ENCODE measurements around the gene MFN2. TPM values are rescaled to one million over a fixed set of nuclear protein-coding genes. Genes with fewer than 3 reads are reported as not detected.
A peak's percentile ranks its signal among the peaks of the same experiment; 100 is the strongest.

MFN2 gene
- total and polyA plus RNA-seq, 2 of the 8 experiments (the other 6 are each of a cell fraction or from before 2014, with no cell fraction given): 34.0 to 62.5 TPM

DNA sequence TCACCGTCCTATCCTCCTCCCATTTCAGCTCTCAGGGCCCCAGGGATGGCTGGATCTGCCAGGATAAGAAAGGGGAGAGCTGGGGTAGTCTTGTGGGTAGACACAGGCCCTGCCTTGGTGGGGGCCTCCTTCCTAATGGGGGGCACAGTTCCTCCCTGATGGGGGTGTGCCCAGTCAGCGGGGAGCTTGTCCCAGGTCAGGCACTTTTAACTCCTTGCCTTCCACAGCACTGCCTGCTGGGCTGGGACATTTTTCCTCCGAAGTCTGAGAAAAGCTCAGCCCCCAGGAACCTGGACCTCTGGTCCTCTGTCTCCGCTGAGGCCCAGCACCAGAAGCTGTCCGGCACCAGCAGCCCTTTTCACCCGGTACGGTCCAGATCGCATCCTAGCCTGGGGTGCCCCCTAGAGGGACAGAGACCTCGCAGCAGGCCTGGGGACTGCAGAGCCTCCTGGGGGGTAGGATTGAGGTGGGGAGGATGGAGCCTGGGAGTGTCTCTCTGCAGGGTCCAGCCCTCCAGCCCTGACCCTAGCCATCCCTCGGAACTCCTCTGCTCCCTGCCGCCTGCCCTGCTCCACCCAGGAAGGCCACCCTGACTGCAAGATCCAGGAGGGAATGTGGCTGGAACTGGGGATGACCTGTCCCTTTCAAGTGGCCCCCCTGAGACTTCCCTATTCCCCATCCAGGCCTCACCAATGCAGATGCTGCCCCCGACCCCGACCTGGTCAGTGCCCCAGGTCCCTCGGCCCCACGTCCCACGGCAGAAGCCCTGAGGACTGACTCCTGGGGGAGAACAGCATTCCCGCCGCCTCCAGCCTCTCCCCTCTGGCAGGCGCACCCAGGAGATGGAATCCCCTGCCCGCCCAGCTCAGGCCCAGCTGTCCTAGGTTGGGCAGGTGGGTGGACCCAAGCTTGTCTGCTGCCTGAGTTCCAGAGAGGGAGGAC lies 51.1 kb downstream of the MFN2 start:
- Histone ChIP-seq H2BK15ac (ENCODE audit: low read length) (no peak overlapping the region), H2AFZ (ENCODE audit: low read length) (no peak overlapping the region), H3K27me3 (replicated peaks in 1 of 4; ENCODE audit: control insufficient read depth in 3 of 4, extremely low read depth in 1 of 4, insufficient read depth in 3 of 4, low read length in 3 of 4) (no peaks in the 10 kb centered on the region), H3K27ac (ENCODE audit: low read depth, low read length) (no peak overlapping the region), H3K56ac (replicated peaks; ENCODE audit: insufficient read length, low read depth, low read length) (no peak overlapping the region), H3K4me2 (ENCODE audit: insufficient read depth in 1 of 2, low read depth in 2 of 2, low read length in 2 of 2) (no peak overlapping the region), H3K4ac (replicated peaks; ENCODE audit: insufficient read length, low read depth, low read length) (no peak overlapping the region), H3K23ac (ENCODE audit: insufficient read length) (no peak overlapping the region), H3K9ac (replicated peaks in 1 of 4; ENCODE audit: extremely low read depth in 1 of 4, low read depth in 3 of 4, low read length in 3 of 4) (no peak overlapping the region), H4K20me1 (replicated peaks in 1 of 2; ENCODE audit: control insufficient read depth in 1 of 2, insufficient read depth in 2 of 2, low read length in 2 of 2) (peaks cover 3 to 9% of the 10 kb centered on the region in 2 experiments), H4K5ac (ENCODE audit: insufficient read length, low read depth, low read length) (no peak overlapping the region), H2BK12ac (ENCODE audit: low read depth, low read length) (no peak overlapping the region), H3K14ac (ENCODE audit: insufficient read length) (no peak overlapping the region), H3K36me3 (ENCODE audit: control insufficient read depth in 2 of 4, insufficient read depth in 4 of 4, low read length in 3 of 4) (peaks cover 6 to 30% (median 23%) of the 10 kb centered on the region in 4 experiments; a peak in 6 of 8 replicates), H2AK5ac (ENCODE audit: low read depth, low read length) (no peak overlapping the region), H3K9me3 (ENCODE audit: insufficient read depth in 2 of 2, low read depth in 1 of 2, low read length in 1 of 2) (no peaks in the 10 kb centered on the region), H3K23me2 (ENCODE audit: low read depth, low read length) (no peaks in the 10 kb centered on the region), H3K18ac (ENCODE audit: extremely low read depth, low read length) (no peak overlapping the region), H4K91ac (replicated peaks; ENCODE audit: insufficient read length, low read length) (no peak overlapping the region), H2BK5ac (ENCODE audit: low read depth, low read length) (no peak overlapping the region), H2BK20ac (ENCODE audit: low read length) (no peak overlapping the region), H4K8ac (ENCODE audit: extremely low read depth, insufficient read depth, low read length) (peak overlapping the region; percentile 80; the same call in 1 of the 2 replicates), H3K4me3 (ENCODE audit: extremely low read depth in 1 of 4, insufficient read depth in 2 of 4, low read depth in 3 of 4, low read length in 4 of 4) (no peak overlapping the region), H3K4me1 (replicated peaks in 1 of 4; ENCODE audit: control insufficient read depth in 3 of 4, insufficient read depth in 4 of 4, low read length in 3 of 4) (no peaks in the 10 kb centered on the region; a peak in 1 of 7 replicates), H3K79me1 (ENCODE audit: low read depth, low read length) (no peaks in the 10 kb centered on the region), H3K79me2 (ENCODE audit: control insufficient read depth in 1 of 2, insufficient read depth in 2 of 2, low read length in 2 of 2) (no peaks in the 10 kb centered on the region), H2BK120ac (replicated peaks; ENCODE audit: low read depth, low read length) (no peak overlapping the region)
- DNase-seq (ENCODE audit: low read depth in 1 of 2, low spot score in 2 of 2) (peak in 1 of 2 experiments; percentile 73), FAIRE-seq (no peak)
- 92% methylated on average over 19 of the region's 20 CpGs; no CpG with 5 or more reads in 1 of the 2 experiments for WGBS, 2 experiments (ENCODE audit: extremely low coverage in 1 of 2, insufficient coverage in 1 of 2, insufficient read length in 1 of 2, insufficient replicate concordance in 2 of 2, low coverage in 1 of 2, low lambda C conversion rate in 2 of 2, missing lambda C conversion rate in 1 of 2)
- POLR2A ChIA-PET (ENCODE audit: partially characterized antibody): interaction anchor here (0.9 to 8.5 kb wide), 8 partner anchors 12 to 122 kb away, joined by 3 to 66 read pairs (median 4); partner anchors contain the start of genes MIIP and TNFRSF8
- CTCF ChIA-PET (ENCODE audit: partially characterized antibody): interaction anchor here (0.7 to 3.1 kb wide), 21 partner anchors 8 to 144 kb away, joined by 3 to 23 read pairs (median 5); partner anchors contain the start of gene MIIP
- TF ChIP-seq SIN3A (conservative IDR thresholded peaks at IDR 0.05 in 1 of 2, IDR thresholded peaks at IDR 0.05 in 1 of 2; ENCODE audit: low read depth in 1 of 2, low read length in 2 of 2): no peak
- TF ChIP-seq NRF1 (IDR thresholded peaks at IDR 0.05; ENCODE audit: low read depth, low read length): no peak
- TF ChIP-seq EGR1 (IDR thresholded peaks at IDR 0.05; ENCODE audit: borderline replicate concordance, low read depth, low read length): no peak
- TF ChIP-seq RAD21 (IDR thresholded peaks at IDR 0.05 in 1 of 2, conservative IDR thresholded peaks at IDR 0.05 in 1 of 2; ENCODE audit: low read depth in 2 of 2, low read length in 2 of 2): peak; percentile 67 to 73
- TF ChIP-seq EZH2 (IDR thresholded peaks at IDR 0.05; ENCODE audit: low read depth, low read length, severe bottlenecking): no peak
- TF ChIP-seq, protein P1, sequence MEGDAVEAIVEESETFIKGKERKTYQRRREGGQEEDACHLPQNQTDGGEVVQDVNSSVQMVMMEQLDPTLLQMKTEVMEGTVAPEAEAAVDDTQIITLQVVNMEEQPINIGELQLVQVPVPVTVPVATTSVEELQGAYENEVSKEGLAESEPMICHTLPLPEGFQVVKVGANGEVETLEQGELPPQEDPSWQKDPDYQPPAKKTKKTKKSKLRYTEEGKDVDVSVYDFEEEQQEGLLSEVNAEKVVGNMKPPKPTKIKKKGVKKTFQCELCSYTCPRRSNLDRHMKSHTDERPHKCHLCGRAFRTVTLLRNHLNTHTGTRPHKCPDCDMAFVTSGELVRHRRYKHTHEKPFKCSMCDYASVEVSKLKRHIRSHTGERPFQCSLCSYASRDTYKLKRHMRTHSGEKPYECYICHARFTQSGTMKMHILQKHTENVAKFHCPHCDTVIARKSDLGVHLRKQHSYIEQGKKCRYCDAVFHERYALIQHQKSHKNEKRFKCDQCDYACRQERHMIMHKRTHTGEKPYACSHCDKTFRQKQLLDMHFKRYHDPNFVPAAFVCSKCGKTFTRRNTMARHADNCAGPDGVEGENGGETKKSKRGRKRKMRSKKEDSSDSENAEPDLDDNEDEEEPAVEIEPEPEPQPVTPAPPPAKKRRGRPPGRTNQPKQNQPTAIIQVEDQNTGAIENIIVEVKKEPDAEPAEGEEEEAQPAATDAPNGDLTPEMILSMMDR (IDR thresholded peaks at IDR 0.05; ENCODE audit: control extremely low read depth in 1 of 3, insufficient read depth in 1 of 3, low read depth in 1 of 3, low read length in 3 of 3): peak; percentile 68 to 73 (median 69)
- TF ChIP-seq TAF1 (IDR thresholded peaks at IDR 0.05; ENCODE audit: low read depth, low read length): no peak

All from H1 (cell line).